ENCODE data around the gene PTBP3.

DNA sequence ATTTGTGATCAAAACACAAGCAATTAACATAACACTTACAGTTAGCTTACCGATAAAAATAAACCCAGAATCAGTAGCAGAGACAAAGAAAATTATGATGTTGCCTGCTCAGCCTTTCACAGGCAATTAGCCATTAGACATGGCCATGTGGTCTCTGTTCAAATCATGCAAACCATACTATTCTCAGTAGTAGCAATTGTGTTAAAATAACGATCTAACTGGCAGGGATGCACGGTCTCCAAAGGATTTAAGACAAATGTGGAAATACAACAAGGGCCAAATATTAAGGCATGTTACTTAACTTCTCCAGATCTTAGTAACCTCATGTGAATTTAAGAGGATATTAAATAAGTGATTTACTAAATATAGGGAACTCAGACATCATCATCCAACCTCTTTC lies 59.5 kb downstream of the PTBP3 start:
- TF ChIP-seq EZH2 (IDR thresholded peaks at IDR 0.05; ENCODE audit: borderline replicate concordance, low read depth, low read length, poor library complexity, severe bottlenecking) = no peak
- TF ChIP-seq CTCF (conservative IDR thresholded peaks at IDR 0.05; ENCODE audit: low read depth, low read length) = no peak
